HG03039 (cell line): ENCODE results near the gene OSBP2.
"Not testable (repeated sequence)": the region's sequence is repeated elsewhere in the genome, so short reads cannot be mapped to it uniquely, and the experiment has no call there.

Source experiments
- ATAC-seq: cut with Tn5 transposase; IDR thresholded peaks from one replicate; pipeline ENCODE4 v1.9.1; 2021; ENCODE audit warnings: mild to moderate bottlenecking, moderate library complexity; ENCODE audit not compliant: unreplicated experiment

Gene OSBP2

DNA sequence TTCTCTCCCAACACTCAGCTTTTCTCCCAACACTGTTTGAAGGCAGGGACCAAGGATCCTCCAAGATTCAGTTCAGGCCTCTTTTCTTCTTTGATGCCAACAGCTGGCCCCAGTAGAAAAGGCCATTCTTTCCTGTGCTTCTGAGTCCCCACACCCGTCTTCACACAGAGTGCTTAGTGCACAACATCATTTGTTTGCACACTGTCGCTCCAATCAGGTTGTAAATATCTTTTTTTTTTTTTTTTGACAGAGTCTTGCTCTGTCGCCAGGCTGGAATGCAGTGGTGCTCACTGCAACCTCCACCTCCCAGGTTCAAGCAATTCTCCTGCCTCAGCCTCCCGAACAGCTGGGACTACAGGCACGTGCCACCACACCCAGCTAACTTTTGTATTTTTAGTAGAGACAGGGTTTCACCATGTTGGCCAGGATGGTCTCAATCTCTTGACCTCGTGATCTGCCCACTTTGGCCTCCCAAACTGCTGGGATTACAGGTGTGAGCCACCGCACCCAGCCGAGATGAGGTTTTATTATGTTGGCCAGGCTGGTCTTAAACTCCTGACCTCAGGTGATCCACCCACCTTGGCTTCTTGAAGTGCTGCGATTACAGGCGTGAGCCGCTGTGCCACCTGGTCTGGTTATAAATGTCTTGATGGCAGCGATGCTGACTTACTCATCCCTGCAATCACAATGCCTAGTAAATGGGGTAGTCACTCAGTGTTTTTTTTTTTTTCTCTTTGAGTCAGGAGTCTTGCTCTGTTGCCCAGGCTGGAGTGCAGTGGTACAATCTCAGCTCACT, 14.6 kb upstream of the OSBP2 start:
- not testable (repeated sequence) for ATAC-seq

GRCh38 chr22:30680991-30681770, 13.5 kb upstream of the OSBP2 start:
- ATAC-seq, result no peak

GRCh38 chr22:30681831-30682230, 12.8 kb upstream of the OSBP2 start:
- ATAC-seq, result no peak

GRCh38 chr22:30685178-30685577, 9.5 kb upstream of the OSBP2 start:
- ATAC-seq, result no peak

- no peak for ATAC-seq
Measured at GRCh38 chr22:30687358-30687757, 7.3 kb upstream of the OSBP2 start.

DNA sequence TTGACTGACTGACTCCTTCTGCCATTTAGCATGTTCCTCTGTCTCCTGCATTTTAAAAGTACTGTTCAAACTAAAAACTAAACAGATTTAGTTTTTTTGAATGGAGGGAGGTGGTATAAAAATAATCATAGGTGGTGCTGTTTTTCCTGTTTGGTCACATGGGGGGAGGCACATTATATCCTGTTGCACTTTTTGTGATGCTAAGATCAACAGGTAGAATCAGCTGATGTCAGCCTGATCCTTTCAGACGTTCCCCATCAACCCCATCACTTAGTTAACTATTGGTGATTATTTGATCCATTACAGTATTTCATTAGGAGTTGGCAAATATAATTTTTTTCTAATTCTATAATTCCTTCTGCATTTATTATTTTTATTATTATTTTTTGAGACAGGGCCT, 5.1 kb upstream of the OSBP2 start:
- no peak for ATAC-seq

DNA sequence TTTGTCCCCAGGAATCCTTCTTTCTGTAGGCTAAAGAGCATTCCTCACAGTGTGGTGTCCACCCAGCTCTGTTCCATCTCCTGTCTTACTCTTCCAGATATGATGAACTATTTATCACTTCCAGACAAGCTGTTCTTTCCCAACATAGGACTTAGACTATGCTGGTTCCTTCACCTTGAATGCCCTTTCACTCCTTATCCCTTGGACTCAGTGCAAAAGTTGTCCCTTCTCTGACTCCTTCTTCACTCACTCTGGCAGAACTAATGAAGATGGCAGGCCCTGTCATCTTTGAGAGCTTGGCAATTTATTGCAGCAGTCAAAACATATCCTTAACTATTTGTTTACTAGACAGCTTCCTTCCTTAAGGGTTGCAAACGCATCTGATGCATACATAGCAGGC, 3.5 kb upstream of the OSBP2 start:
- no peak for ATAC-seq

- no peak for ATAC-seq
Measured at GRCh38 chr22:30694171-30694639, 469 bp upstream of the OSBP2 start.

- no peak for ATAC-seq
Measured at GRCh38 chr22:30695351-30695851, 727 bp downstream of the OSBP2 start.

DNA sequence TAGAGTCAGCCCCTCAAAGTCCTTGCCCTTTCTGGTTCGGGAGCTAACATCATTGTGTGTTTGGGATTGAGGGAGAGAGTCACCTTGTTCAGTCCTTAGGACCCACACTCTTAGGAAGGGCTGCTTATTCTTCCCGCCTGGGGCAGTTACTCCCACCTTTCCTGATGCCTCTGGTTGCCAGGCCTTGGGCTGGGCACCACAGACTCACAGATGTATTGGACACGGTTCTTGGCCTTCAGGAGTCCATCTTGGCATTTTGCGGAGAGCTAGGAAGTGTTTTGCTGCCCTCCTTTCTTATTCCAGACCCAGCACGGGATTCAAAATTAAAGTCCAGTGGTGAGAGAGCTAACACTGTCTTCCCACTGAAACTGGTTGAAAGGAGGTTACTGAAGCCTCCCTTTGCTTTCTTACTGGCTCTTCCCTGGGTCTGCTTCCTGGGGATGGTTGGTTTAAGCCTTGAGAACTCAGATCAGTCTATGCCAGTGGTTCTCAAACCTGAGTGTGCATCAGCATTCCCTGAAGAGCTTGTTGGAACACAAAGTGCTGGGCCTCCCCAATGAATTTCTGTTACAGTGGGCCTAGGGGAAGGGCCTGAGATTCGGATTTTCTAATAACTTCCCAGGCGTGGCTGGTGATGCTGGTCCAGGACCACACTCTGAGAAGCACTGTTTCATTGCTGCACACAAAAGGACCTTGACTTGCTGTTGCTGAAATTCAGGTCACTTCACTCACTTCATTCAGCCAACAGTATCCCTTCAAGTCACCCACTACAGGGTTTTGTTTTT, 1.4 kb downstream of the OSBP2 start:
- ATAC-seq, result no peak

DNA sequence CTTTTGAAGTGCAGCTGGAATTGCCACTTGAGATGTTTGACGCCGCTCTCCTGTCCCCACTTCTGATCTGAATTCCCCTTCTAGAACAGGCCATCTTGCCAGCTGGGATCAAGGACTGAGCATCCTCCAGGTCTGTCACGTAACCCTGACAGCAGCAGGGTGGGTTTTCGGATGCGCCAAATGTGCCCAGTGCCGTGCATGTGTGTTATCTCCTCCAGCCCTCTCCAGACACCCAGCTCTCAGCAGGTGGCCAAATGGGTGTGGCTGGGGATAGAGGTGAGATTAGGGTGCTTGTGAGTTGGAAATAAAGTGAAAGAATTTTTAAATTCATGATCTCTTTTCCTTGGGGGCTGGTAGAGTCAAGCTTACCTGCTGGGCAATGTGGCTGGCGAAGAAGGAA, 3.3 kb downstream of the OSBP2 start:
- ATAC-seq, result no peak

DNA sequence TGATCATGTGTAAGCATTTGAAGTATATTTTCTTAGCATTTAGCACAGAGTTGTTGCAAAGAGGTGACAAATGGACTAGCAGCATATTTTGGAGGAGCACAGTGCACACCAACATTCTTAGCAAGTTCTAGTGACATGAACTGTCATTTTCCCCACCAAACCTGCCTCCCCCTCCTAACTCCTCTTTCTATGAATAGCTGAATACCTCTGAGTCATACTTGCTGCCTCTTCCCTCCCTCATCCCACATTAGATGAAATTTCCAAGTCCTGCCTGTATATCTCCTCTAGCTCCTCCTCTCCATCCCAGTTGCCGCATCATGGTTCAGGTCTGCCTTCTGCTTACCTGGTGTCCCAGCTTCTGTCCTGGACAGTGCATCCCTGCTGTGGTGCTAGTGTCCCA, 7.2 kb downstream of the OSBP2 start:
- ATAC-seq, result no peak

GRCh38 chr22:30702856-30703255, 8.2 kb downstream of the OSBP2 start:
- no peak for ATAC-seq

GRCh38 chr22:30704978-30705377, 10.3 kb downstream of the OSBP2 start:
- no peak for ATAC-seq

DNA sequence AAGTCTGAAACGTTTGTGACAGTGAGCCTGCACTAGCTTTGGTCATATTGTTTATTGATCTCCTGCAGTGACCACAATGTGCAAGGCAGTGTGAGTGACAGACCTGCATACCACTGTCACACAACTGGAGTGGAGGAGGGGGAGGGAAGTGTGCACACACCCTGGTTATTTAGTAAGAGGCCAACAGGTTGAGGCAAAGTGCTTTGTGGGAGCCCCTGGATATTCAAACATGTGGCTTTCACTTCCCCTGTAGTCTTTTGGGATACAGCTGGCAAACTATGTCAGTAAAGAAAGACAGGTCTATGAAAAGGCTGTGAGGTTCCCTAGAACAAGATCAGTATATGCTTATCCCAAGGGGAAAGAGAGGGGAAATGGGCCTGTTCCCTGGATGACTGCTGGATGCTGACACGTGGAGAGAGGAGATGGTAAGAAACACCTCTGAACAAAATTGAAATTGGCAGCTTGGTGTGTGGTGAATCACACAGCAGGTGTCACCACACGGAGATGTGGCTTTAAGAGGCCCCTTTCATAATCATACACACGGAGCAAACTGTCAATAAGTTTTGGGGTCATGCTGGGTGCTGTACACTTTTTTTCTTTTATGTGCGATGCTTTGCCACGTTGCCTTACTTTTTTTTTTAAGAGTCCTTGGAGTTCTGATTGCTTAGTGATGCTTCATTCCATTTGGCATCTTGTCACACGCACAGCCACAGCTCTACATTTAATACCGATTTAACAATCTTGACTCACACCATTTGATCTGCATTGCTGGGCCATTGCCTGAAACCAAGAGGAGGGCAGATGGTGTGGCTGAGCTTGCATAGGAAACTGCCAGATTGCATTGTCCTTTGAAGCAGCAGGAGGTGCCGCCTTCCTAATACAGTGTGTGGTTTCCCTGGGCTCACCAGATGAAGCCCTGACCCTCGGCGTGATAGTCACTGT, 11.3 kb downstream of the OSBP2 start:
- ATAC-seq, result no peak

DNA sequence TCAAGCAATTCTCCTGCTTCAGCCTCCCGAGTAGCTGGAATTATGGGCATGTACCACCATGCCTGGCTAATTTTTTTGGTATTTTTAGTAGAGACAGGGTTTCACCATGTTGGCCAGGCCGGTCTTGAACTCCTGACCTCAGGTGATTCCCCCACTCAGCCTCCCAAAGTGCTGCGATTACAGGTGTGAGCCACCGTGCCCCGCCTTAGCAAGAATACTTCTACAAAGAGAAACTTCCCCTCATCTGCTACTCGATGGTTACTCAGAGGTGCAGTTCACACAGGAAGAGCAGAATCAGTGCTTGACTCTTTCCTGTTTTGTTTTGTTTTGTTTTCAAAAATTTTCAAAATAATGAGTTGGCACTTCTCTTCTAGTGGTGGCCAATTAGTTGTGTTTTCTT, 15.3 kb downstream of the OSBP2 start:
- ATAC-seq, result not testable (repeated sequence)

DNA sequence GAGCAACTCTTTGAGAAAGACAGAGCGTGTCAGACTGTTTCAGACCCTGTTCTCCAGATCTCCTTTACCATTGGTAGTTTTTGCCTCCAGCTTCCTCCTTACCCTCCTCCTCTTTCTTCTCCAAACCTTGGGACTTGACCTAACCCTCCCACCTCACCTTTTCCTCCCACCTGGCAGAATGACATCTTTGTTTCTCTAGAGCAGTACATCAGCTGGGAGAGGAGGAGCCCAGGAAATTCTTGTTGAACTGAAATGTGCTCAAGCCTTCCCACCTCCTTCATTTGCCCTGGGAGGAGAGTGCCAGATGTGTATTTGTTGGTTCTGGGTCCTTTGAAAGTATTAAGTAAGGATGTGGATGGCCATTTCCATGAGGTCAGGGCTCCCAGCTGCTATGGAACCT, 17.4 kb downstream of the OSBP2 start:
- ATAC-seq, result no peak

DNA sequence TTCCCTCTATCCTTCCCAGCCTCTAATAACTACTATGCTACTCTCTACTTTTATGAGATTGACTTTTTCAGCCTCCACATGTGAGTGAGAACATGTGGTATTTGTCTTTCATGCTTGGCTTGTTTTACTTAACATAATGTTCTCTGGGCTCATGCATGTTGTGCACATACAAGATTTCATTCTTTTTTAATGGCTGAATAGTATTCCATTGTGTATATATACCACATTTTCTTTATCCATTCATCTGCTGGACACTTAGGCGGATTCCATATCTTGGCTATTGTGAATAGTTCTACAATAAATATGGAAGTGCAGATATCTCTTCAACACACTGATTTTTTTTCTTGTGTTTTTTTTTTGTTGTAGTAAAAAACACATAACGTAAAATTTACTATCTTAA, 19.4 kb downstream of the OSBP2 start:
- ATAC-seq, result no peak

DNA sequence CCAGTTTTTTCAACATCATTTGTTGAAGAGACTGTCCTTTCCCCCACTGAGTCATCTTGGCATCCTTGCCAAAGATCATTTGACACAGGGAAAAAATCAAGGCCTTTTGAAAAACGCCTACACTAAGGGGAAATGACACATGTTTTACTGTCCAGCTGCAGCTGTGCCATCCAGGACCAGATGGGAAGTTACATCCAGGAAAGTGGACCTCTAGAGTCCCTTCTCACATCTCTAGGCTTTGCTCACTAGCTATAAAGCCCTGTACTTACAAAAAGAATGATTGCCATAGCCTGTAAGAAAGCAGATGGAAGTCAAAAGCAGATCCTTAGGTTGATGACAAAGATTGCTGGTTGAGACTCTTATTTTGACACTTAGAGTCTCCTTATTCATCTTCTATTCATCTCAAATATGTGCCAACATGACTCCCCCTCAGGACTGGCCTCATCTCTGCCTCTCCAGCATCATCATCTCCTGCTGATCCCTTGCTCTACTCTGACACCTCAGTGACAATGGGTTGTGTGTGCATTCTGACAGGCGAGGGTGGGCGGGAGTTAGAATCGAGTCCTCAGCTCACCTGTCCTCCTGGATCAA, 22.8 kb downstream of the OSBP2 start:
- no peak for ATAC-seq

- no peak for ATAC-seq
Measured at GRCh38 chr22:30717952-30718351, 23.3 kb downstream of the OSBP2 start.
